MM.1S (cell line): ENCODE data around the gene GYS2.

Experiments
- CTCF ChIP-seq: fragments of 300-600 bp; sonication (generic); IDR thresholded peaks from 2 replicates; pipeline ENCODE4 v1.5.1; 2016; ENCODE audit warnings: antibody characterized with exemption, low read length, mixed read lengths
- EZH2phosphoT487 ChIP-seq: fragments of 300-600 bp; sonication (generic); IDR thresholded peaks from 2 replicates; pipeline ENCODE4 v1.6.1; 2018; ENCODE audit warnings: antibody characterized with exemption, low read length

GRCh38 chr12:21539797-21540196 lies 64.8 kb downstream of the GYS2 start:
- TF ChIP-seq CTCF: no peak
- no peak for TF ChIP-seq EZH2phosphoT487
